H9 (cell line): ENCODE results near the gene TMPRSS9. TPM values are rescaled to one million over a fixed set of nuclear protein-coding genes. Genes with fewer than 3 reads are reported as not detected.

Source experiments
- DNase-seq: peaks from one replicate; pipeline ENCODE4 v3.0.0-alpha.2; 2017
- H2AFZ ChIP-seq: one replicate; pipeline ENCODE4 v1.6.1; 2013; ENCODE audit warnings: mild to moderate bottlenecking, low read length, control low read depth, moderate library complexity
- H2AK5ac ChIP-seq: 2 replicates; pipeline ENCODE4 v1.6.1; 2013; ENCODE audit warnings: low read length, control low read depth, mixed read lengths; ENCODE audit not compliant: insufficient read length
- H2BK120ac ChIP-seq: one replicate; pipeline ENCODE4 v1.6.1; 2013; ENCODE audit warnings: low read depth, mild to moderate bottlenecking, low read length, control low read depth, inconsistent platforms; ENCODE audit not compliant: poor library complexity, severe bottlenecking
- H2BK12ac ChIP-seq: 2 replicates; pipeline ENCODE4 v1.6.1; 2013; ENCODE audit warnings: low read length, control low read depth, mixed read lengths, low read depth; ENCODE audit not compliant: insufficient read length
- H2BK15ac ChIP-seq: 2 replicates; pipeline ENCODE4 v1.6.1; 2013; ENCODE audit warnings: low read depth, low read length, control low read depth
- H2BK20ac ChIP-seq: one replicate; pipeline ENCODE4 v1.6.1; 2013; ENCODE audit warnings: low read depth, mild to moderate bottlenecking, low read length, control low read depth, inconsistent platforms; ENCODE audit not compliant: poor library complexity, severe bottlenecking
- H2BK5ac ChIP-seq: 2 replicates; pipeline ENCODE4 v1.6.1; 2013; ENCODE audit warnings: low read length, control low read depth, mixed read lengths; ENCODE audit not compliant: insufficient read length
- H3K14ac ChIP-seq: 2 replicates; pipeline ENCODE4 v1.6.1; 2013; ENCODE audit warnings: low read length, control low read depth; ENCODE audit not compliant: insufficient read depth
- H3K18ac ChIP-seq: 2 replicates; pipeline ENCODE4 v1.6.1; 2013; ENCODE audit warnings: low read depth, mild to moderate bottlenecking, mixed read lengths, low read length, control low read depth; ENCODE audit not compliant: insufficient read length
- H3K23ac ChIP-seq: 2 replicates; pipeline ENCODE4 v1.6.1; 2013; ENCODE audit warnings: low read length, control low read depth, mixed read lengths, low read depth; ENCODE audit not compliant: insufficient read length
- H3K23me2 ChIP-seq: 2 replicates; pipeline ENCODE4 v1.6.1; 2013; ENCODE audit warnings: low read depth, mild to moderate bottlenecking, mixed read lengths, low read length, control low read depth; ENCODE audit not compliant: insufficient read length, poor library complexity, severe bottlenecking
- H3K27ac ChIP-seq: 2 replicates; pipeline ENCODE4 v1.5.1; 2013; ENCODE audit warnings: low read length, control low read depth, mixed read lengths, low read depth; ENCODE audit not compliant: insufficient read length
- H3K27me3 ChIP-seq: 2 replicates; pipeline ENCODE4 v1.6.1; 2013; ENCODE audit warnings: low read length, control low read depth, inconsistent platforms; ENCODE audit not compliant: insufficient read depth
- H3K4ac ChIP-seq: 2 replicates; pipeline ENCODE4 v1.6.1; 2013; ENCODE audit warnings: low read depth, mild to moderate bottlenecking, control low read depth, inconsistent platforms, low read length, moderate library complexity
- H3K4me1 ChIP-seq: 2 replicates; pipeline ENCODE4 v1.6.1; 2013; ENCODE audit warnings: low read length, control low read depth, inconsistent platforms; ENCODE audit not compliant: insufficient read depth
- H3K4me2 ChIP-seq: 2 replicates; pipeline ENCODE4 v1.6.1; 2013; ENCODE audit warnings: low read length, control low read depth, mixed read lengths; ENCODE audit not compliant: insufficient read length, insufficient read depth
- H3K56ac ChIP-seq: 2 replicates; pipeline ENCODE4 v1.6.1; 2013; ENCODE audit warnings: low read depth, mild to moderate bottlenecking, mixed read lengths, low read length, control low read depth; ENCODE audit not compliant: insufficient read length
- H3K79me1 ChIP-seq: 2 replicates; pipeline ENCODE4 v1.6.1; 2013; ENCODE audit warnings: low read depth, mild to moderate bottlenecking, moderate library complexity, low read length, control low read depth, inconsistent platforms; ENCODE audit not compliant: insufficient read depth, poor library complexity, severe bottlenecking
- H3K79me2 ChIP-seq: 2 replicates; pipeline ENCODE4 v1.6.1; 2013; ENCODE audit warnings: low read length, control low read depth, inconsistent platforms; ENCODE audit not compliant: insufficient read depth
- H3K9ac ChIP-seq: 2 replicates; pipeline ENCODE4 v1.6.1; 2013; ENCODE audit warnings: low read length, control low read depth, mixed read lengths; ENCODE audit not compliant: insufficient read length; ENCODE audit errors: extremely low read depth
- H3K9me3 ChIP-seq: one replicate; pipeline ENCODE4 v1.6.1; 2013; ENCODE audit warnings: low read depth, low read length, inconsistent platforms; ENCODE audit not compliant: control insufficient read depth
- H3T11ph ChIP-seq: one replicate; pipeline ENCODE4 v1.6.1; 2013; ENCODE audit warnings: mild to moderate bottlenecking, low read length, control low read depth, inconsistent platforms
- H4K20me1 ChIP-seq: one replicate; pipeline ENCODE4 v1.6.1; 2013; ENCODE audit not compliant: control insufficient read depth, insufficient read length, insufficient read depth
- H4K5ac ChIP-seq: 2 replicates; pipeline ENCODE4 v1.6.1; 2013; ENCODE audit warnings: low read depth, mild to moderate bottlenecking, mixed read lengths, low read length, control low read depth; ENCODE audit not compliant: insufficient read length
- H4K8ac ChIP-seq: replicated peaks from 2 replicates; pipeline ENCODE4 v1.6.1; 2013; ENCODE audit warnings: low read length, control low read depth, mixed read lengths, low read depth; ENCODE audit not compliant: insufficient read length
- H4K91ac ChIP-seq: 2 replicates; pipeline ENCODE4 v1.6.1; 2013; ENCODE audit warnings: low read depth, mild to moderate bottlenecking, moderate library complexity, mixed read lengths, low read length, control low read depth; ENCODE audit not compliant: insufficient read length
- H3K27ac Mint-ChIP-seq, 3 experiments: 2 replicates in 2 of 3; 3 replicates in 1 of 3; pipeline ENCODE4 v1.8.0; 2020 to 2021; ENCODE audit warnings: mixed read lengths in 3 of 3, mild to moderate bottlenecking in 1 of 3, moderate library complexity in 1 of 3
- H3K27me3 Mint-ChIP-seq: 2 replicates; pipeline ENCODE4 v1.8.0; 2021; ENCODE audit warnings: low read depth, mild to moderate bottlenecking, moderate library complexity, mixed read lengths
- H3K36me3 Mint-ChIP-seq, 3 experiments: 2 replicates in 2 of 3; 3 replicates in 1 of 3; pipeline ENCODE4 v1.8.0; 2020 to 2021; ENCODE audit warnings: low read depth in 3 of 3, mixed read lengths in 3 of 3; ENCODE audit not compliant: insufficient read depth in 1 of 3
- H3K4me1 Mint-ChIP-seq, 2 experiments: 2 replicates each; pipeline ENCODE4 v1.8.0; 2020; ENCODE audit warnings: mixed read lengths in 2 of 2
- H3K4me3 Mint-ChIP-seq, 2 experiments: 2 replicates in 1 of 2; 3 replicates in 1 of 2; pipeline ENCODE4 v1.8.0; 2020 to 2021; ENCODE audit warnings: mild to moderate bottlenecking in 2 of 2, mixed read lengths in 2 of 2, moderate library complexity in 1 of 2
- H3K9me3 Mint-ChIP-seq, 2 experiments: 2 replicates in 1 of 2; 3 replicates in 1 of 2; pipeline ENCODE4 v1.8.0; 2020; ENCODE audit warnings: mild to moderate bottlenecking in 2 of 2, mixed read lengths in 2 of 2, moderate library complexity in 1 of 2
- CTCF ChIP-seq: fragments of 200-600 bp; sonication (generic); conservative IDR thresholded peaks from 3 replicates; pipeline ENCODE4 v1.8.0; 2021; ENCODE audit warnings: antibody characterized with exemption, mild to moderate bottlenecking
- WGBS: extraction: QIAGEN DNeasy Blood & Tissue Kit; methylation state at CpG from one replicate; pipeline ENCODE4 v1.1.7; 2013; ENCODE audit warnings: missing lambda C conversion rate, low lambda C conversion rate, mixed read lengths; ENCODE audit not compliant: insufficient read length; ENCODE audit errors: extremely low coverage; 5-methylcytosine and 5-hydroxymethylcytosine counted together
- total RNA-seq: library from RNA; stranded (reverse); gene quantifications from 2 replicates; pipeline ENCODE4 v1.2.1, GENCODE V29; 2021

The TMPRSS9 gene
- total RNA-seq, 1 experiment from 2014 or later: 0.24 TPM

GRCh38 chr19:2454199-2454961 lies 94.3 kb downstream of the TMPRSS9 start:
- Histone ChIP-seq H3K23ac (no peak overlapping the region), H4K8ac (no peak overlapping the region), H3K27ac (no peak overlapping the region), H2BK5ac (no peak overlapping the region), H2BK12ac (no peak overlapping the region), H2BK20ac (no peak overlapping the region), H3K18ac (no peak overlapping the region), H2AK5ac (no peak overlapping the region), H3K79me2 (peaks cover 30% of the 10 kb centered on the region; the same call in 1 of the 2 replicates), H4K5ac (no peak overlapping the region), H3K14ac (no peak overlapping the region), H3K56ac (no peak overlapping the region), H2BK15ac (no peak overlapping the region), H3K4me2 (no peak overlapping the region), H2BK120ac (no peak overlapping the region), H3K9me3 (no peaks in the 10 kb centered on the region), H3T11ph (no peak overlapping the region), H2AFZ (no peak overlapping the region), H4K91ac (no peak overlapping the region), H3K9ac (no peak overlapping the region), H3K79me1 (peaks cover 8% of the 10 kb centered on the region), H3K4me1 (no peaks in the 10 kb centered on the region; the same call in 1 of the 2 replicates), H3K23me2 (peaks cover 2% of the 10 kb centered on the region), H3K4ac (no peak overlapping the region), H3K27me3 (no peaks in the 10 kb centered on the region), H4K20me1 (no peaks in the 10 kb centered on the region)
- Mint-ChIP-seq H3K9me3 (no peaks in the 10 kb centered on the region), H3K27ac (peak overlapping the region in 2 of 3 experiments; percentile 85 to 90; a peak in 4 of 7 replicates), H3K36me3 (peaks cover 0 to 9% (median 5%) of the 10 kb centered on the region in 3 experiments; a peak in 5 of 7 replicates), H3K27me3 (no peaks in the 10 kb centered on the region), H3K4me1 (peaks cover 8 to 22% of the 10 kb centered on the region in 2 experiments), H3K4me3 (peak overlapping the region; percentile 79 to 90)
- no peak for TF ChIP-seq CTCF
- WGBS: no CpG with 5 or more reads among the region's 19 CpGs
- DNase-seq: no peak
